HG02943 (cell line): ENCODE measurements around the gene DOCK7.
"Not testable (repeated sequence)": the region's sequence is repeated elsewhere in the genome, so short reads cannot be mapped to it uniquely, and the experiment has no call there.

Experiments used
- ATAC-seq: cut with Tn5 transposase; IDR thresholded peaks from one replicate; pipeline ENCODE4 v1.9.1; 2021; ENCODE audit warnings: mild to moderate bottlenecking, low read depth, moderate library complexity; ENCODE audit not compliant: unreplicated experiment

Gene DOCK7

DNA sequence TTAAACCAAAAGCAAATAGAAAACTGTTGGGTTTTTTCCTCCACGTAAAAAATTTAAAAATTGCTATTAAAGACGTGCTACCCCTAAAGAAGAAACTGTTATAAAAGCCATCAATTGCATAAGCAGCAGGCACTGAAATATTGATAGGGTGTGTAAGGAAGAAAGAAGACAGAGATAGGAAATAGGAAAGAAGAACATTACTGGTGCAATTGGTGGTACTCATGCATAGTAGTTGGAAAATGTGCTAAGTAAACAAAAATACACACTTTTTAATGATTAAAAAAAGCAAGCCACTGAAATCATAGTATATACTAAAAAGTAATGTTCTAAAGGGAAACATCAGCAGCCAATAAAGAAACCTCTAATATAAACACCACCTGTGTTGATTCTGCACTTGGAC is 143.6 kb downstream of the DOCK7 start:
- ATAC-seq, result no peak

DNA sequence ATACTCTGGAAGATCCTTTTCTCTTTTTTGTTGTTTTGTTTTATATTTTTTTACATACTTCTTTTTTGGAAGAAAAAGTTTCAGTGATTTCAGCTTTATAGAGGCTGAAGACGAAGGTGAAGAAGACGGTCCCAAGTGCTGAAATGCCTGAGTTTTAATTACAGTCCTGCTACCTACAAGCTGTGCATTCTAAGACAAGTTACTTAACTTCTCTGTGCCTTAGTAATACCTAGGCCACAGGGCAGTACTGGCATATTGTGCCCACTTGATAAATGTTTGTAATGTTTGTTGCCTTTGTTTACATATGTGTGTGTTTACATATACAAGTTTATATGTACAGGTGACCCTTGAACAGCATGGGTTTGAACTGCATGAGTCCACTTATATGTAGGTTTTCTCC is 147.1 kb downstream of the DOCK7 start:
- ATAC-seq, result no peak

DNA sequence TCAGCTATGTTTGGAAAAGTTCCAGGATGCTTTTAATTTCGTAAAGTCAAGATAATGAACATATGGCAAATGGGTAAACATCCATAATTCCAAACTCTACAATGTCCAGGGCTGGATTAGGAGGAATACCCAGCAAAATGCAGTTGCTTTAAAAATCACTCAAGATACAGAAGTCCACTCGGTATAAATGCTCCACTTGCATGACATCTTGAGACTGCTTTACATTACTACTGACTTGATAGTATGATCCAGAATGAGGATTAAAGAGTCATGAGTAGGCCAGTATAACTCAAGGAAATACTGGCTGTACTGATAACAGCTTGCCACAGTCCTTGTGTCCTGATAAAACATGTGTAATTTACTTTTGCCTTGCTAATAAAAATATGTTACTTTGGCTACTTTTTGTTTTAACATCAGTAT is 149.1 kb downstream of the DOCK7 start:
- no peak for ATAC-seq

DNA sequence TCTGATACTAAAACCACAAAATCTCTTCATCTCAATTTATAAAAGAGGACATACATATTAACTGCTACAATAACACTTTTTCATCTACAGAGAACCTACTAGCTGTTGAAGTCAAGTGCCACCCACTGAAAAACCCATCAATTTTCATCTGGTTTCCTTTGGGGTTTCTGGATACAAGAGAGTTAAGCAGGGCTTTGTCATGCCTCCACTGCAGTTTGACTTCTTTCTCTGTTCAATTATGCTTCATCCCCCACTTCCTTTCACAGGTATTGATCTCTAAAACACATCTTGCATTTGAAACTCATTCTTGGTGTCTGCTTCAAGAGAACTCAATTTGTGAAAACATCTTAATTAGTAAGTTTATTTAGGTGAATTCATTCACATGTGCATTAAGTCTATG is 151.3 kb downstream of the DOCK7 start:
- ATAC-seq, result no peak

DNA sequence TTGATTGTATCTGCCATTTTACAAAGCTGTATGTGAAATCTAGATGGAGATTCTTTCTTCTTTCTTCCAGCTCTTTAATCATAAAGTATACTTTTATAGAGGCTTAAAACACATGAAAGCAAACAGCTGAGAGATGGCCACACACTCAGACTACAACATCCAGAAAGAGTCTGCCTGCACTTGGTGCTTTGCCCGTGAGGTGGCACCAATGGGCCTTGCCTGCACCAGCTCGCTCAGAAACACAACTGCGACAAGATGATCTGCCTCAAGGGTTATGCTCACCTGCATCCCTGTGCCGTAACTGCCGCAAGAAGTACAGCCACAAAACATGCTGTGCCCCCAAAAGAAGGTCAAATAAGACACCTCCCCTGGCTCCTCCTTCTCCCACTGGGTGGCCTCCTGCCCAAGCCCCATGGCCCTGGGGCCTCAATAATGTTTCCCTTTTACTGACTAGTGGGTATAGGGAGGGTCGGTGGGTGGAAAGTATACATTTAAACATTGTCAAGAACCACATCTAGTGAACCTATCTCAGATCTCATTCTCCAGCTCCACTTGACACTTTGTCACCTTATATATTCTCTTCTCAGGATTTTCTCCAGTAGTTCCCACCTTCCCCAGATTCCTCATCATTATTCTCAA is 157.6 kb downstream of the DOCK7 start:
- ATAC-seq, result no peak

DNA sequence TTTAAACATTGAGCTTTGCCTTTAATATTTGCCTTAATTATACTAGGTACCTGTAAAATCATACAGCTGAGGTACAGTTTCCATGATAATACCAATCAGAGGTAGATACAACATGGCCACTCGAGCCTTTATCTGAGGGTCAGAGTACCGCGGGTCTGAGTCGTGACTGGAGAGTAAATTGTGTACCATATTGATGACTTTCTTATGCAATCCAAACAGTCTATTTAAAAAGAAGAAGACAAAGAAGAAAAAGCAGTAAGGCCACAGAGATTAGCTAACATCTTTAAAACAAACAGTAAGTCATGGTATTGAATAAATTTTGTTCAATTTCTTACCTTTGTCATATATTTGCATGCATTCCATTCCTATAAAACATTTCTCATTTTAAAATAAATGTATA is 159.0 kb downstream of the DOCK7 start:
- ATAC-seq, result no peak

DNA sequence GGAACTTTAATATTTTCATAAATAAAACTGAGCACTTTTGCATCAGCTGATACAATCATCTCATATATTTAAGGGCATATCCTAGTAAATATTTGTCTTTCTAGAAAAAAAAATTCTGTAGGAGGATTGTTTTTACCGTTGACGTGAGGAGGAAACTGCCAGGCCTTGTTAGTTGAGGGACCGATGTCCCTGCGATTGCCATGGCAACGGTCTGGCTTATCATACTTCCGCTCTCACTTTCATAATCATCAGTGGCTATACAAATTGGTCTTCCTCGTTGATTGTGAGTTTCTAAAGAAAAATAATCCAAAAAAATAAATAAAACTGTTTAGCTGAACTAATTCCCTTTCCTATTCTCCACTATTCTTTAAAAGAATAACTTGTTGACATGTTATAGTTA is 160.2 kb downstream of the DOCK7 start:
- no peak for ATAC-seq

DNA sequence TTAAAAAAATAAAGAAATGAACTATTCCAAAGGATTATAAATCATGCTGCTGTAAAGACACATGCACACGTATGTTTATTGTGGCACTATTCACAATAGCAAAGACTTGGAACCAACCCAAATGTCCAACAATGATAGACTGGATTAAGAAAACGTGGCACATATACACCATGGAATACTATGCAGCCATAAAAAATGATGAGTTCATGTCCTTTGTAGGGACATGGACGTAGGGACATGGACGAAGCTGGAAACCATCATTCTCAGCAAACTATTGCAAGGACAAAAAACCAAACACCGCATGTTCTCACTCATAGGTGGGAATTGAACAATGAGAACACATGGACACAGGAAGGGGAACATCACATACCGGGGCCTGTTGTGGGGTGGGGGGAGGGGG is 160.8 kb downstream of the DOCK7 start:
- ATAC-seq, result not testable (repeated sequence)

DNA sequence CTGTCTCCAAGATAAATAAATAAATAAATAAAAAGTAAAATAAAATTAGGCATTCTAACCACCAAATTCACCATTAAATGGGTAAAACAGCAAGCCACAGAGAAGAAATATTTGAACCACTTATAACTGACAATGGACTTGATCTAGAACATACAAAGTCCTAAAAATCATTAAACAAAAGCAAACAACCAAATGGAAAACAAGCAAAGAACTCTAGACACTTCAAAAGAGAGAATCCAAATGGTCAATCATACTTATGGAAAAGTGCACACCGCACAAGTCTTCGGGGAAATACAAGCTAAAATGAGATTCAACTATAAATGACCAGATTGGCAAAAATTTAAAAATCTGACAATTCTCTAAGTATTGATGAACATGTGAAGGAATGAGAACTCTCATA is 164.3 kb downstream of the DOCK7 start:
- no peak for ATAC-seq

DNA sequence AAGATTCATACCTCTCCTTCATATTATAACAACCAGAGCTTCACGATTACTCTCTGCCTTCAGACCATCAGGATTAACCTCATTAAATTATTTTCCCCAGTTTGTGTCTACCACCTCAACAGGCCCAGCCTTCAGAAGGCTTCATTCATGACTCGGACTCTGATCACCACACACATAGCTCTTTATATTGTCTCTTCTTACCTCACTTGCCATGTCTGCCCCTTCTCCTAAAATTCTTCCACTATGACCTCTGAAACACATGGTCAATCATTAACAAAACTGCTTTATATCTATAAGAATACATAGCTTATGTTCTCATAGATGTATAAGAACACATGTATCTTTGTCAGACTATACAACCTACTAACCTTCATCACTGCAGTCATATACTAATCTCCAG is 171.6 kb downstream of the DOCK7 start:
- no peak for ATAC-seq

DNA sequence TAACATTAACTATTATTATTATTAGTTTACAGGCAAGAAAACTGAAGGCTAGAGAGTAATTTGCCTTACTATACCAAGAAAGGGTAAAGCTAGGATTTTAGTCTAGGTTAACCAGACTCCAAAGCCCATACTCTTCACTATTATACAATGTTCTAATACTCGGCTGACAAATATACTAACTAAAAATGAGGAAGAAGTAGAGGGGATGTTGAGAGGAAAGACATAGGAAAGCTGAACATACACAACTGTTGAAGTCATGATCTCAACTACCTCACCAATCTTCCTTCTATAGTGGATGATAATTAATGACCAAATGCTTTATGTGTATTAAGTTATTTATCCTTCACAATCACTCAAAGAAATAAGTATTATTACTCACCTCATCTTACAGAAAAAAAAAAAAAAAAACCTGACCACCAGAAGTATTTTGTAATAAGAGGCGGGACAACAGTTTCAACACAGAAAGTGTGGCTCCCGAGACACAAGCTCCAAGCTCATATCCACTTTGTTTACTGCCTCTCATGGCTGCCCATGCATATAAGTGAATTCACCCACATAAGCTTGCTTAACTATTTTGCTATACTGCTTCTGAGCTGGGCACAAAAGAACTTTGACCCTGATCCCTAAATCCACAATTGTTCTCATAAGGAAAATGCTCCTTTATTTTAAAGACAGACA is 173.3 kb downstream of the DOCK7 start:
- no peak for ATAC-seq

DNA sequence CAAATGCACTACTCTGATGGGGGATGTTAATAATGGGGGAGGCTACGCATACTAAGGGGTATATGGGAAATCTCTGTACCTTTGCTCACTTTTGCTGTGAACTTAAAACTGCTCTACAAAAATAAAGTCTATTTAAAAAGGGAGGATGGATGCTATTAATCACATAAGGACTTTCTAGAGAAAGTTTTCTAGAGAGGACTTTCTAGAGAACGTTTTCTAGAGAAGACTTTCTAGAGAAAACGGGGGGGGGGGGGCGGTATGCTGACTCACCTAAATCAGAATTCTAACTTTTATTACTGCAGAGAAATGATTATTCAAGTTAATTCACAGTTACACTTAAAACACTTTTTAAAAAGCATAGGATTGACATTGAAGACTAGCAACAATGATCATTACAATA is 175.2 kb downstream of the DOCK7 start:
- ATAC-seq, result no peak

DNA sequence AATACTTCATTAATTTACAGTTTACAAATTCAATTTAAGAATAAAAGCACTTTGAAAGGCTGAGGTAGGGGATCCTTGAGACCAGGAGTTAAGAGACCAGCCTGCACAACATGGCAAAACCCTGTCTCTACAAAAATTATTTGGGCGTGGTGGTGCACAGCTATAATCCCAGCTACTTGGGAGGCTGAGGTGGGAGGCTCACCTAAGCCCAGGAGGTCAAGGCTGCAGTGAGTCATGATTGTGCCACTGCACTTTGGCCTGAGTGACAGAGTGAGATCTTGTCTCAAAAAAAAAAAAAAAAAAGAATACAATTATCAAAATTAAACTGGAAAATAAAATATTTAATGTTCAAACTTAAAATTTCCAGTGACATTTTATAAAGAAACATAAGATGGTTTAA is 179.2 kb downstream of the DOCK7 start:
- ATAC-seq, result no peak

DNA sequence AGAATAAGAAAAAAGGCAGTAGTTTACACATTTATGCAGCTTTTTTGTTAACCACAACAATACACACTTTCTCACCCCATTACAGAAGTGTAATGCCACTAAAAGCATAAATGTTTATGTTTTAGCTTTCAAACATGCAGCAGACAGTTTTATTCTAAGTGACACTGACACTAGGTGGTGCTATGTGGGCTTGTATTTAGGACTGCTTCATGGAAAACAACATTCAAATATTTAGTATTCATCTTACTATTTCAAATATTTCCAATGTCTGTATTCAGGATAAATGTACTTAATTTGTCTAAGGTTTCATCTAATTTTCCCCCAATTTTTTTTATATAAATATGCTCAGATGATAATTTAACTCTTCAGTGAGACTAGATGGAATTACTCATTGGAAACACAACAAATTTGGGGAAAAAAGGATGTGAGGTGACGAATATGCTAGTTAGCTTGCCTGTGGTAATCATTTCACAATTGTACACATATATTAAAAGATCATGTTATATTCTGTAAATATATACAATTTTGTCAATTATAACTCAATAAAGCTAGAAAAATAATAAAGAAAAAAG is 179.9 kb downstream of the DOCK7 start:
- no peak for ATAC-seq

DNA sequence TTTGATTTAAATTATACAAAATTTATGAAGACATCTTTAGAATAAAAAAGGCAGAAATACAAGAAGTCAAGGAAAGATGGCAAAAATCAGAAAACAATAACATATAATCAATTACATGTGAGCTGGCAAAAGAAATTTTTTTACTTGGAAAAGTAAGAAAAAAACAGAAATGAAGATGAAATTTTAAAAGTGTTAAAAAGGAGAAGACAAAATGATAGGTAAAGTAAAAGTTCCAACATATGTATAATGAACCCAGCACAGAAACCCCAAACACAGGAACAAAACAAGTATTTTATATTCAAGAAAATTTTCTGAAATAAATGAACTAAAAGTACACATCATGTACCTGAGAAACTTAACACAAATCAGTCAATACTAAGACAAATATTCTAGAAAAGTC is 188.0 kb downstream of the DOCK7 start:
- ATAC-seq, result no peak

DNA sequence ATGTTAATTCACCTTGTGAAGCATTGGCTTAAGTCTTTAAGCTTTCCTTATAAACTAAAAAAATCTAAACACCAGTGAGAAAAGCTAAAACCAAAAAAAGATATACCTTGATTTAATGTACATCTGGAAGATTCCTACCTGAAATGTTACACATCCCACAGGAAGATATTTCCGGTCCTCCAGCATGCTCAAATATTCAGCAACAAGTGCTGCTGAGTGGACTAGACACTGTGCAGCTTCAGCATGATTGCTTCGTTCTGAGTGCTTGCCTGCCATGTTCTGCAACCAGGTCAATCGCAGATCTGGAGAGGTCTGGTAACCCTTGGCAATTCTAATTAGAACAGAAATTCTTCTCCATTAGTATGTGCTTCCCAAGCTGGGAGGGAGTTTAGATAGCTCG is 194.0 kb downstream of the DOCK7 start:
- no peak for ATAC-seq

DNA sequence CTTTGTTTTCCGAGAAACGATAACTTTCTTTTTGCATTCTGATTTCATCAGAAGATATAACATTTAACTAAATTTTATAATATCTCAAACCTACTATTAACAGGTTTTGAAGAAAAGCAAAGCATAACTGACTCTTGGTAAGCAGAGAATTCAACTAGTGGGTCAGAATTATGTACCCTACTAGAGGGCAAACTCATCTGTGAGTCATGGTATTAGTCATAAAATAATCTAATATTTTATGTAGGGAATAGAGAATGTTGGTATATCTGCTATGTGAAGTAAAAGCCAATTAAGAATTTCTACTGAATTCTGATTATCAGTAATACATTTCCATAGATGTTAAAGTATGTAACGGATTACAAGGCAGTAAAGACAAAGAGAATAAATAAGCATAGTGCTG is 194.5 kb downstream of the DOCK7 start:
- ATAC-seq, result no peak

DNA sequence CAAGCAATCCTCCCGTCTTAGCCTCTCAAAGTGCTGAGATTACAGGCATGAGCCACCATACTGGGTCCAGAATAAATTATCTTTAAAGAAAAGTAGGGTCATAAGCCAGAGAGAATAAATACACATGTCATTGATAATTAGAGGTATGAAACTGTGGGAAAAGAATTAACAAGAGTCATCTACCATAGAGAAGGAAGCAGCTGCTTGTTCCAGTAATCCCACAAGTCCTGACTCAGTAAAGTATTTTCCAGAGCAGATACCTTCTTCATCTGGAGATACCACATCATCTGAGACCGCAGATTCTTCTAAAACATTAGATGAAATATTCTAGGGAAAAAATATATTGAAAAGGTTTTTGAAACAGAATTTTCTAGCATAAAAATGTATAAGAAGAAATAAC is 195.7 kb downstream of the DOCK7 start:
- ATAC-seq, result no peak

DNA sequence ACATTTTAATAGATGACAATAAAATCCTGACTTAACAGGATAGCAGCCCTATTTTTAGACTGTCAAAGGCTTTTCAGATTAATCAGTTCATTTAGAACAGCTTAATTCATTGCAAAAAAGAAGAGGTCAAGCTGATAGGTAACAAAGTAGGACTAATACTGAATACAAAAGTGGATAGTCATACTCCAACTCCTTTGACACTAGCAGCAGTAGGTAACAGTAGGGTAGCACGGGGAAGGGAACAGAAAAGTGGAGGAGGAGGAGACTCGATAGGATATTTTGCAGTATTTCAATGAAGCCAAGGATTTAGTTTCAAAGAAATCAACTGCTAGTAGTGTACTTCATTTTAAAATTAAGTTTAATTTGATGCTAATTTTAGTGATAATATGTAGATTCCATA is 200.2 kb downstream of the DOCK7 start:
- ATAC-seq, result no peak

DNA sequence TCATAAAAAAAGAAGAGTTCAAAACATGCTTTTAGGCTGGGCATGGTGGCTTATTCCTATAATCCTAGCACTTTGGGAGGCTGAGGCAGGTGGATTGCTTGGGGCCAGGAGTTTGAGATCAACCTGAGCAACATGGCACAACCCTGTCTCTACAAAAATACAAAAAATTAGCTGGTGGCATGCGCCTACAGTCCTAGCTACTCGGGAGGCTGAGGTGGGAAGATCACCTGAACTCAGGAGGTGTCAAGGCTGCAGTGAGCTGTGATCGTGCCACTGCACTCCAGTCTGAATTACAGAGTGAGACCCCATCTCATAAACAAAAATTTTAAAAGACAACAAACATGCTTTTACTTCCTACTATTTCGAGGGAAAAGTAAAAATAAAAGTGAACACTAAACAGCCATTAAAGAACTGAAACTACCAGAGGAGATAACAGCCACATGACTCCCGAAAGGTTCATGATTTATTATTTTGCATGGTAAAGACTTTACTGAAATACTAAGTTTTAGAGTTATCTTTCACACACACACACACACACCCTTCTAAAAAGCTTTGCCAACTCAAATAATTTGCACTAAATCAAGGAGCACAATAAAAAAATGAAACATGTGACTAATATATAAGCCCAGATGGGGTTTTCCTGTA is 203.2 kb downstream of the DOCK7 start:
- ATAC-seq, result no peak

DNA sequence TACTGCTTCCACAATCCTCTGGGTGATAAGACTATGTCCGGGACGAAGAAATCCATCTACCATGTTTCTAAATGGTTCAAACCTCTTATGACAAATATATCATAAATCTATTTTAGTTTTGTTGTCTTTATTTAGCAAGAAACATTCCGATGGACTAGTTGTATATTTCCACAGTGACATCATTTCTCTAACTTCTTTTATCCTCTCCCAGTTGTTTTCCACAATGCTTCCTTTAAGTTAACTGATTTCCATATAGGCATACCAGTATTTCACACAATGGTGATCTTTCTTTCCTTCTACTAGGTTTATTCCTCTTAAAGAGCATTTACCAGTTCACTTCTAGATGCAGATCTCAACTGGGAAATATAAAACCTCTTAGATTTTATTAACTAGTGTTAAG is 206.5 kb downstream of the DOCK7 start:
- no peak for ATAC-seq
